HepG2 (cell line): ENCODE results near the gene MARK2. TPM values are rescaled to one million over a fixed set of nuclear protein-coding genes. Genes with fewer than 3 reads are reported as not detected.

ENCODE experiments used
- ATAC-seq: fragments of 200-7000 bp; cut with Tn5 transposase; 3 replicates; pipeline ENCODE4 v1.9.1; 2020; ENCODE audit warnings: mild to moderate bottlenecking, moderate library complexity
- BruUV-seq: library from RNA; stranded (reverse); fragments of 400-500 nt; replicated peaks from 2 replicates; lab custom pipeline; 2021; lab: Mats Ljungman, UMichigan
- CTCF ChIA-PET: fragments of 300-600 bp; formaldehyde crosslinking; extraction: SDS; loops from one replicate; lab custom pipeline; 2021; ENCODE audit warnings: low total read pairs, inconsistent platforms, low intra/inter-chr PET ratio; lab: Yijun Ruan, JAX
- POLR2A ChIA-PET: fragments of 350-600 bp; sonication (Branson Sonifier 250); formaldehyde crosslinking; loops from one replicate; lab custom pipeline; 2020; ENCODE audit warnings: antibody characterized with exemption, inconsistent platforms; lab: Yijun Ruan, JAX
- DNase-seq: peaks from one replicate; pipeline ENCODE4 v3.0.0-alpha.2; 2015; ENCODE audit warnings: low spot score
- FAIRE-seq: peaks from 3 replicates; lab custom pipeline; 2011; peaks lifted over from hg19 to GRCh38; lab: Jason Lieb, UNC
- H2AFZ ChIP-seq: one replicate; pipeline ENCODE4 v1.6.1; 2011; ENCODE audit warnings: low read length, inconsistent platforms
- H3K27ac ChIP-seq: fragments of 300-600 bp; 3 replicates; pipeline ENCODE4 v1.8.0; 2011; ENCODE audit warnings: mixed run types, mild to moderate bottlenecking, mixed read lengths, low read length, inconsistent platforms; ENCODE audit not compliant: insufficient read depth; ENCODE audit errors: extremely low read length
- H3K27me3 ChIP-seq, 2 experiments: fragments of 200-600 bp in 1 of 2; 2 replicates in 1 of 2; 3 replicates in 1 of 2; pipeline versions ENCODE4 v1.6.0 to v1.8.0; 2011; ENCODE audit warnings: low read length in 2 of 2, mild to moderate bottlenecking in 2 of 2, moderate library complexity in 2 of 2, inconsistent platforms in 1 of 2; ENCODE audit not compliant: insufficient read depth in 2 of 2, control insufficient read depth in 1 of 2
- H3K36me3 ChIP-seq, 2 experiments: fragments of 200-600 bp in 1 of 2; replicated peaks in 1 of 2; 2 replicates in 1 of 2; 3 replicates in 1 of 2; pipeline versions ENCODE4 v1.5.1 to v1.8.0; 2011; ENCODE audit warnings: low read length in 2 of 2, inconsistent platforms in 1 of 2; ENCODE audit not compliant: insufficient read depth in 2 of 2, control insufficient read depth in 1 of 2
- H3K4me1 ChIP-seq: 2 replicates; pipeline ENCODE4 v1.5.1; 2012; ENCODE audit warnings: low read length, inconsistent platforms; ENCODE audit not compliant: insufficient read depth
- H3K4me2 ChIP-seq: 2 replicates; pipeline ENCODE4 v1.6.0; 2011; ENCODE audit warnings: low read depth, low read length, inconsistent platforms
- H3K4me3 ChIP-seq, 3 experiments: fragments of 200-600 bp in 1 of 3; sonication (generic), shearing (Covaris generic) in 1 of 3; replicated peaks in 1 of 3; 2 replicates each; pipeline ENCODE4 v1.5.1; 2011 to 2016; ENCODE audit warnings: low read length in 3 of 3, inconsistent platforms in 2 of 3, low read depth in 2 of 3, mild to moderate bottlenecking in 2 of 3, control low read depth in 1 of 3, mixed read lengths in 1 of 3; ENCODE audit not compliant: insufficient read depth in 1 of 3
- H3K79me2 ChIP-seq: one replicate; pipeline ENCODE4 v1.6.1; 2011; ENCODE audit warnings: low read length, inconsistent platforms; ENCODE audit not compliant: insufficient read depth
- H3K9ac ChIP-seq: 2 replicates; pipeline ENCODE4 v1.6.0; 2011; ENCODE audit warnings: mild to moderate bottlenecking, low read depth, low read length, inconsistent platforms; ENCODE audit not compliant: insufficient read depth
- H3K9me3 ChIP-seq: 2 replicates; pipeline ENCODE4 v1.5.1; 2012; ENCODE audit warnings: mild to moderate bottlenecking, low read length
- H4K20me1 ChIP-seq: 2 replicates; pipeline ENCODE4 v1.6.0; 2011; ENCODE audit warnings: inconsistent platforms, mild to moderate bottlenecking, low read length, moderate library complexity; ENCODE audit not compliant: insufficient read depth
- CBX1 ChIP-seq: IDR thresholded peaks from one replicate; pipeline ENCODE4 v1.6.1; 2016; ENCODE audit warnings: antibody characterized with exemption, low read depth
- CHCHD3 ChIP-seq: sonication (generic); formaldehyde crosslinking; IDR thresholded peaks from 2 replicates; pipeline ENCODE4 v1.8.0; 2022; ENCODE audit warnings: mild to moderate bottlenecking, missing genetic modification reagents, moderate library complexity
- ZNF264 ChIP-seq: sonication (generic); formaldehyde crosslinking; IDR thresholded peaks from 2 replicates; pipeline ENCODE4 v1.4.0; 2020; ENCODE audit warnings: missing genetic modification reagents
- ZNF75D ChIP-seq: sonication (generic); formaldehyde crosslinking; IDR thresholded peaks from 2 replicates; pipeline ENCODE4 v1.8.1; 2023; ENCODE audit warnings: missing genetic modification reagents, mild to moderate bottlenecking, borderline replicate concordance
- WGBS: methylation state at CpG from one replicate; pipeline ENCODE4 v1.1.6; 2017; ENCODE audit warnings: low lambda C conversion rate; 5-methylcytosine and 5-hydroxymethylcytosine counted together
- in situ Hi-C: cut with HindIII; loops from 2 replicates; pipeline ENCODE4 v1.10.0; 2017; ENCODE audit warnings: low pct_unique_long_range_greater_than_20kb; ENCODE audit not compliant: extremely low pct_ligation_motif_present
- intact Hi-C: fragments of 100-400 bp; cut with micrococcal nuclease; formaldehyde crosslinking; loops from one replicate; pipeline ENCODE4 v1.10.0; 2022; ENCODE audit not compliant: unreplicated experiment
- polyA plus RNA-seq, 8 experiments: library from polyadenylated mRNA; depleted of rRNA in 3 of 8; stranded (reverse) in 7 of 8; unstranded in 1 of 8; fragments of >200 nt; fragmentation: Illumina TruSeq in 4 of 8; extraction: Trizol in 4 of 8; gene quantifications; 2 replicates each; pipeline versions ENCODE4 v1.2.1 to v1.2.3, GENCODE V29; 2011 to 2016; ENCODE audit warnings: low read depth in 4 of 8, missing spikeins in 1 of 8, mixed read lengths in 1 of 8; ENCODE audit not compliant: insufficient read depth in 1 of 8
- total RNA-seq, 5 experiments: library from RNA; depleted of rRNA; stranded (reverse); fragments of >200 nt; fragmentation: Illumina TruSeq; extraction: Trizol; gene quantifications; 2 replicates each; pipeline ENCODE4 v1.2.3, GENCODE V29; 2016; ENCODE audit warnings: low read depth in 1 of 5
- TF ChIP-seq, protein P1 (sequence below): IDR thresholded peaks from 2 replicates; pipeline ENCODE4 v1.6.1; 2016

Gene MARK2
- total and polyA plus RNA-seq, 2 of the 13 experiments (the other 11 are each of a cell fraction or from before 2014, with no cell fraction given): 13.5 to 13.9 TPM

DNA sequence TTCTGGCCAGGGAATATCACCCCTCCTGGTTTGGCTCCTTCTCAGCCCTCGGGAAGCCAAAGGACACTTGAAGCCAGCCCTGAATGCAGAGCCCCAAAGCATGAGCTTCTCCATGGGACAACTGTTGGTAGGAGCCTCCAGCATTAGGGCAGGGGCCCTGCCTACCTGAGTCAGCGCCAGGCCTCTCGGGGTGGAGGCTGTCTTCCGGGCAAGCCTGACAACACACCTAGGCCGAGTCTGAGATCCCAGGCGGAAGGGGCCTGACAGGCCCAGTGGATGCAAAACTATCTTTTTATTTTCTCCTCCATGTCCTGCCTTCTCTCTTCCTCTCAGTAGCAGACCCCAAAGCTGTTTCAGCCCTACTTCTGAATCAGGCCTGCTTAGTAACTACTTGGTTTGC, 50.4 kb downstream of the MARK2 start:
- Histone ChIP-seq H3K4me1 (peaks cover 41% of the 10 kb centered on the region), H3K79me2 (peaks cover 50% of the 10 kb centered on the region), H3K4me2 (peak overlapping the region; percentile 95), H2AFZ (no peak overlapping the region), H3K9ac (peak overlapping the region; percentile 80), H3K36me3 (peaks cover 3 to 11% of the 10 kb centered on the region in 2 experiments; a peak in 2 of 5 replicates), H3K9me3 (no peaks in the 10 kb centered on the region), H3K4me3 (peak overlapping the region; percentile 46 to 79 (median 53)), H3K27ac (peak overlapping the region; percentile 92), H4K20me1 (0 out of 2 replicates have a peak, but pooled peaks cover 3% of the 10 kb centered on the region), H3K27me3 (no peaks in the 10 kb centered on the region)
- DNase-seq (no peak), FAIRE-seq (no peak), ATAC-seq (peak; percentile 20)
- no TSS peak for BruUV-seq
- POLR2A ChIA-PET: interaction anchor here (1.3 to 2.9 kb wide), 3 partner anchors 28 to 292 kb away, joined by 3 to 23 read pairs (median 10); partner anchors contain the start of genes MARK2 and RCOR2
- WGBS: 35% methylated on average over 5 of the region's 6 CpGs
- TF ChIP-seq ZNF264 (peak; percentile 76; the same call in 1 of the 2 replicates), ZNF75D (CRISPR knock-in tag) (0 out of 2 replicates have a peak, but pooled peaks have one; percentile 61), CHCHD3 (CRISPR knock-in tag) (0 out of 2 replicates have a peak, but pooled peaks have one; percentile 51)
- TF ChIP-seq, protein P1, sequence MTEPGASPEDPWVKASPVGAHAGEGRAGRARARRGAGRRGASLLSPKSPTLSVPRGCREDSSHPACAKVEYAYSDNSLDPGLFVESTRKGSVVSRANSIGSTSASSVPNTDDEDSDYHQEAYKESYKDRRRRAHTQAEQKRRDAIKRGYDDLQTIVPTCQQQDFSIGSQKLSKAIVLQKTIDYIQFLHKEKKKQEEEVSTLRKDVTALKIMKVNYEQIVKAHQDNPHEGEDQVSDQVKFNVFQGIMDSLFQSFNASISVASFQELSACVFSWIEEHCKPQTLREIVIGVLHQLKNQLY (CRISPR knock-in tag): no peak
- in situ Hi-C loops: loop anchor here (5.0 kb wide), 1 partner anchor 52 kb away; the partner anchor contains the start of gene MARK2
- CTCF ChIA-PET: no interaction called here
- intact Hi-C loops: no loop called here

GRCh38 chr11:63890368-63890767, 51.5 kb downstream of the MARK2 start:
- TF ChIP-seq CBX1: no peak
- TF ChIP-seq, all 625 proteins: peak for 0
- H3K79me2 ChIP-seq: peaks cover 53% of the 10 kb centered on the region
- H3K36me3 ChIP-seq: peaks cover 7 to 17% of the 10 kb centered on the region in 2 experiments
- no peaks in the 10 kb centered on the region for H3K9me3 ChIP-seq
- H3K4me3 ChIP-seq: no peak overlapping the region
- CTCF ChIA-PET: interaction anchor here (0.7 kb wide), 1 partner anchor 79 kb away, joined by 3 read pairs; no protein-coding TSS in a partner anchor
- no peaks in the 10 kb centered on the region for H3K27me3 ChIP-seq
- 0 out of 2 replicates have a peak, but pooled peaks cover 3% of the 10 kb centered on the region for H4K20me1 ChIP-seq
- no TSS peak for BruUV-seq
- POLR2A ChIA-PET: interaction anchor here (2.9 kb wide), 1 partner anchor 51 kb away, joined by 23 read pairs; the partner anchor contains the start of gene MARK2
- no peak overlapping the region for H2AFZ ChIP-seq
- peaks cover 41% of the 10 kb centered on the region for H3K4me1 ChIP-seq
- peak overlapping the region; percentile 95 for H3K4me2 ChIP-seq
- peak overlapping the region; percentile 80; the same call in 1 of the 2 replicates for H3K9ac ChIP-seq
- DNase-seq: no peak
- in situ Hi-C loops (no loop called here), intact Hi-C loops (no loop called here)
- ATAC-seq: no peak
- WGBS: 84% methylated on average over 7 of the region's 7 CpGs
- no peak for FAIRE-seq
- H3K27ac ChIP-seq: no peak overlapping the region
